HTERT RPE-1 (cell line): ENCODE results near the gene INTS15.

Experiments
- in situ Hi-C: fragments of 300-500 bp; cut with MboI; formaldehyde crosslinking; loops from 4 replicates; pipeline ENCODE4 v1.14.3; 2020; ENCODE audit warnings: low sequenced_read_pairs

INTS15 gene

GRCh38 chr7:6642239-6642839, 52.5 kb downstream of the INTS15 start:
- in situ Hi-C loops: no loop called here

- in situ Hi-C loops: no loop called here
Observed at GRCh38 chr7:6642861-6643640, 53.2 kb downstream of the INTS15 start.

- in situ Hi-C loops: no loop called here
Observed at GRCh38 chr7:6643915-6644625, 54.2 kb downstream of the INTS15 start.

- in situ Hi-C loops: no loop called here
Observed at GRCh38 chr7:6644728-6645127, 54.9 kb downstream of the INTS15 start.

- in situ Hi-C loops: no loop called here
Observed at GRCh38 chr7:6646465-6646864, 56.6 kb downstream of the INTS15 start.

- in situ Hi-C loops: no loop called here
Observed at GRCh38 chr7:6647080-6647479, 57.3 kb downstream of the INTS15 start.

DNA sequence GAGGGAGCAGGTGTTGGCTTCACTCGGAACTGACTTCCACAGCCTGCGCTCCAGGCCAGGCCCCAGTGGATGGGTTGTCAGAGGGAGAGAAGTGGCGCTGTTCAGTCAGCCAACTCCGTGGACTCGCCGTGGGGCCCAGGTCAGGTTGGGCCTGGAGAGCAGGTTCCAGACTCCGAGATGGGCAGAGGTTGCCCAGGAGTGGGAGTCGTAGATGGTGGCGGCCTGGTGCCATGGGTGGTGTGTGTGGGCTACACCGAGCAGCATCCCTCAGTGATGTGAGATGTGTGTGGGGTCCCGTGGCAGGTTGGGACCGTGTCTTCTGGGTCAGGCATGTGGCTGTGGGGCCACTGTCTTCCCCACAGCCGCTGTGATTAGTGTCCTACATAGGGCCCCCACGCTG, 57.7 kb downstream of the INTS15 start:
- in situ Hi-C loops: no loop called here

DNA sequence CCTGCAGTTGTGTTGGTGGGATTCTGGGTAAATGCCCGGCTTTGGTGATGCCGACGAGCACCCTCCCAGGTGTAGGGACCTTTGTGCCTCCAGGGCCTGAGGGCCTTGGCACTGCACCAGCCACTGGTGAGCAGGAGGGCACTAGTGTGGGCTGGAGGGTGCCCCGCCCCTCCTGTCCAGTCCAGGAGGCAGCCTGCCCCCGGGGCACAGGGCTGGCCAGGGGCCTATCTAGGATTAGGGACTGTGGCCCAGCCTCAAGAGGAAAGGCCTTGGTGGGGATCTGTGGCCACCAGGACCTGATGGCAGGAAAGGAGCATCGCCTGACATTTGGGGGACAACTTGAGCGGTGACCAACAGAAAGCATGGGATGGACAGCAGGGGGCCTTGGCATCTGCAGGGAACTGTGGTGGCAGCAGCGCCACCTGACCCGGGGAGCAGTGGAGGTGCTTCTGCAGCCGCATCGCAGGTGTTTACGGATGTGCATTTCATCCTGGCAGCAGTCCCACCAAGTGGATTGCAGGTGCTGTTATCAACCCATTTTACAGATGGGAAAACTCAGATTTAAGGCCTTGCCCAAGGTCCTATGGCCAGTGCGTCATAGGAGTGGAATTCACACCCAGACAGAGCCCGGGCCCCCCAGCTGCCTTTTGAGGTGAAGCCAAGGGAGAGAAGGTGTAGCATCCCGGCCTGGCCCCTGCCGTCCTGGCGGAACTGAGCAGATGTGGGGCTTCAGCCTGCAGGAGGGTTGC, 58.4 kb downstream of the INTS15 start:
- in situ Hi-C loops: no loop called here

DNA sequence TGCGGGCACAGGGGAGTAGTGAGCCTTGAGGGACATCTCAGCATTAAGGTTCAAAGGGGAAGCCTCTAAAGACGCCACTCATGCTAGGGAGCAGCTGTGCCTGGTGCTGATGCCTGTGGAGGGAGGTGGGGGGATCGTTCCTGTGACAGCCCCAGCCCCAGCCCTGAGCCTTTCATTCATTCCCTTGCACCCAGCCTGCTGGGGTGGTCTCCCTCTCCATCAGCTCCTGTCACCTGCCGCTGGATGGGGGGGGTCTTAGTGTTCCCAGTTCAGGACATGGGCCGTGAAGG, 58.9 kb downstream of the INTS15 start:
- in situ Hi-C loops: no loop called here

- in situ Hi-C loops: no loop called here
Observed at GRCh38 chr7:6649241-6649961, 59.6 kb downstream of the INTS15 start.

DNA sequence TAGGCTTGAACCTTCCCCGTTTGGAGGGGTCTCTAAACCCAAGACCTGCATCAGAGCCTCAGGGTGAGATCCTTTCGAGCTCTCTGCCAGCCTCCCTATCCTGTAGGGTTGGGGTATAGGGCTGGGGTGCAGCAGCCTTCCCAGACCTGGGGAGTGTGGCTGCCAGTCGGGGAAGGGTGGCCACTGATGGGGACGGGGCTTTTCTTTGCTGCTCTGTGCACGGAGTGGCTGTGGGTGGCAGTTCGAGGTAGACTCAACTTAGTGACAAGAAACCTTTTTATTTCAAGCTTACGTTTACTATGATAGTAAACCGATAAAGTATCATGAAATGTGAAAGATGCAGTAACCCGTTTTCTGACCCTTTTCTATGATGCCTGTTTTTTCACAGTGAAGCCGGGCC, 60.3 kb downstream of the INTS15 start:
- in situ Hi-C loops: no loop called here

DNA sequence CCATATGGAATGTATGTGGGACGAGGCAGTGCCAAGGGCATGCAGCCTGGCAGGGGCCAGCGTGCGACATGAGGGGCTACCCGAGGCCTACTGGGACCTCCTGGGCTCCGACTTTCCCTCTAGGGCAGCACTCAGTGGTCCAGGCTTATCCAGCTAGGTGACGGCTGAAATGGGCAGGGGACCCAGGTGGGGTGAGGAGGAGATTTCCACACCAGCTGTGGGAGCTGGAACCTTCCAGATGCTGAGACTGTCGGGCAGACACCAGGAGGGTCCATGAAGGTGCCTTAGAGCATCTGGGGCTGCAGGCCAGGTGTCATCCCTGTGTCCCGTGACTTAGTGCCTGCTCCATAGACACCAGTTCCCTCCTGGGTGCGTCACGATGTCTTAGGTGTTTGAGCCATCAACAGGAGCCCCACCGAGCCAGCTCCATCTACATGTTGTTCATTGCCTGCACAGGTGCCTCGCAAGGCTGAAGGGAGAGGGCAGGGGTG, 60.7 kb downstream of the INTS15 start:
- in situ Hi-C loops: no loop called here

- in situ Hi-C loops: no loop called here
Observed at GRCh38 chr7:6651851-6652445, 62.1 kb downstream of the INTS15 start.

DNA sequence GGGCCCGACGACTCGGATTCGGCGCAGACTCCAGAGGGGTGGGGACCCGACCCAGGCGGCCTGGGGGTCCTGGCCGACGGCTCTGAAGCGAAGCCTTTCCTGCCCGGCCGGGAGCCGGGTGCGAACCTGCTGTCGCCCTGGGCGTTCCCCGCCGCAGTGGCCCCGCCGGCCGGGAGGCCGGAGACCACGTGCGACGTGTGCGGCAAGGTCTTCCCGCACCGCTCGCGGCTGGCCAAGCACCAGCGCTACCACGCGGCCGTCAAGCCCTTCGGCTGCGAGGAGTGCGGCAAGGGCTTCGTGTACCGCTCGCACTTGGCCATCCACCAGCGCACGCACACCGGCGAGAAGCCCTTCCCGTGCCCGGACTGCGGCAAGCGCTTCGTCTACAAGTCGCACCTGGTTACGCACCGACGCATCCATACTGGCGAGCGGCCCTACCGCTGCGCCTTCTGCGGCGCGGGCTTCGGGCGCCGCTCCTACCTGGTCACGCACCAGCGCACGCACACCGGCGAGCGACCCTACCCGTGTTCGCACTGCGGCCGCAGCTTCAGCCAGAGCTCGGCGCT, 62.7 kb downstream of the INTS15 start:
- in situ Hi-C loops: no loop called here

GRCh38 chr7:6653071-6654003, 63.5 kb downstream of the INTS15 start:
- in situ Hi-C loops: no loop called here

GRCh38 chr7:6654113-6654841, 64.5 kb downstream of the INTS15 start:
- in situ Hi-C loops: no loop called here

- in situ Hi-C loops: no loop called here
Observed at GRCh38 chr7:6654842-6655610, 65.2 kb downstream of the INTS15 start.
